ENCODE measurements around the gene CPSF7.

DNA sequence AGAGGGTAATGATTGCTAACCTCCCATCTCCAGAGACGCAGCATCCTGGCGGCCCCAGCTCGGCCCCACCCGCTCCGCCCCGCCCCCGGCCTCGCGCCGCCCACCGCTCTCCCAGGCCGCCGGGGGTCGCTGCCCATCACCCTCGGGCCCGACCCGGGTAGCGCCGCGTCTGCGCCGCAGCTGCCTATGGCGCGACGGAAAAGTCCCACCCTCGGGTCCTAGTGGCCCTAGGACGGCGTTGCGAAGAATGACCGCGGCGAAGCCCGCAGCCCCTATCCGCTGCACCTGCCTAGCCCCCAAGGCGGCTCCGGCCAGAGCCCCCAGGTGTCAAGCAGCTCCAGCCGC, 457 bp downstream of the CPSF7 start:
- TF ChIP-seq, protein P1, sequence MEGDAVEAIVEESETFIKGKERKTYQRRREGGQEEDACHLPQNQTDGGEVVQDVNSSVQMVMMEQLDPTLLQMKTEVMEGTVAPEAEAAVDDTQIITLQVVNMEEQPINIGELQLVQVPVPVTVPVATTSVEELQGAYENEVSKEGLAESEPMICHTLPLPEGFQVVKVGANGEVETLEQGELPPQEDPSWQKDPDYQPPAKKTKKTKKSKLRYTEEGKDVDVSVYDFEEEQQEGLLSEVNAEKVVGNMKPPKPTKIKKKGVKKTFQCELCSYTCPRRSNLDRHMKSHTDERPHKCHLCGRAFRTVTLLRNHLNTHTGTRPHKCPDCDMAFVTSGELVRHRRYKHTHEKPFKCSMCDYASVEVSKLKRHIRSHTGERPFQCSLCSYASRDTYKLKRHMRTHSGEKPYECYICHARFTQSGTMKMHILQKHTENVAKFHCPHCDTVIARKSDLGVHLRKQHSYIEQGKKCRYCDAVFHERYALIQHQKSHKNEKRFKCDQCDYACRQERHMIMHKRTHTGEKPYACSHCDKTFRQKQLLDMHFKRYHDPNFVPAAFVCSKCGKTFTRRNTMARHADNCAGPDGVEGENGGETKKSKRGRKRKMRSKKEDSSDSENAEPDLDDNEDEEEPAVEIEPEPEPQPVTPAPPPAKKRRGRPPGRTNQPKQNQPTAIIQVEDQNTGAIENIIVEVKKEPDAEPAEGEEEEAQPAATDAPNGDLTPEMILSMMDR (IDR thresholded peaks at IDR 0.05; ENCODE audit: borderline replicate concordance, extremely low read depth, low read length, poor library complexity, severe bottlenecking) = peak; percentile 52
- TF ChIP-seq EZH2 (IDR thresholded peaks at IDR 0.05; ENCODE audit: borderline replicate concordance, low read depth, low read length, severe bottlenecking) = no peak

Measured in DND-41 (cell line).